HG02759 (cell line): ENCODE measurements around the gene OR7E24.
"Not testable (repeated sequence)": the region's sequence is repeated elsewhere in the genome, so short reads cannot be mapped to it uniquely, and the experiment has no call there.

ENCODE experiments used
- ATAC-seq: cut with Tn5 transposase; IDR thresholded peaks from one replicate; pipeline ENCODE4 v1.9.1; 2021; ENCODE audit warnings: mild to moderate bottlenecking, moderate library complexity; ENCODE audit not compliant: unreplicated experiment

The OR7E24 gene

GRCh38 chr19:9250630-9251029, at the start of gene OR7E24:
Gene OR7E24, plus strand, starts transcription at chr19:9250930. Its CDS starts 114 bp downstream, at chr19:9251044.
- no peak for ATAC-seq

DNA sequence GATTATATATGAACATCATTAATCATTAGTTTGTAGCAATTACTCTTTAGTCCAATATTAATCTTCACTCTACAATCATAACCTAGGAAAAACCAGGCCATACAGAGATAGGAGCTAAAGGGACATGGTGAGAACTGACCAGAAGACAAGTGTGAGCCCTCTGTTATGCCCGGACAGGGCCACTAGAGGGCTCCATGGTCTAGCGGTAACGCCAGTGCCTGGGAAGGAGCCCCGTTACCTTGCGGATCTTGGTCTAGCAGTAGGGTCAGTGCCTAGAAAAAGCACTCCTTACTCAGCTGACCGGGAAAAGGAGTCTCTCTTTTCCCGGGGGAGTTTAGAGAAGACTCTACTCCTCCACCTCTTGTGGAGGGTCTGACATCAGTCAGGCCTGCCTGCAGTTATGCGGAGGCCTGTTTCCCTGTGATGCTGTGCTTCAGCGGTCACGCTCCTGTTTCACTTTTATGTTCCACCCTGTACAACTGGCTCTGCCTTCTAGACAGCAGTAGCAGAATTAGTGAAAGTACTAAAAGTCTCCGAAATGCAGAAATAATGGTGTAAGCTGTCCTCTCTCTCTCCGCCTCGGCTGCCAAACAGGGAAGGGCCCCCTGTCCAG, 45.1 kb upstream of the OR7E24 start:
- no peak for ATAC-seq

DNA sequence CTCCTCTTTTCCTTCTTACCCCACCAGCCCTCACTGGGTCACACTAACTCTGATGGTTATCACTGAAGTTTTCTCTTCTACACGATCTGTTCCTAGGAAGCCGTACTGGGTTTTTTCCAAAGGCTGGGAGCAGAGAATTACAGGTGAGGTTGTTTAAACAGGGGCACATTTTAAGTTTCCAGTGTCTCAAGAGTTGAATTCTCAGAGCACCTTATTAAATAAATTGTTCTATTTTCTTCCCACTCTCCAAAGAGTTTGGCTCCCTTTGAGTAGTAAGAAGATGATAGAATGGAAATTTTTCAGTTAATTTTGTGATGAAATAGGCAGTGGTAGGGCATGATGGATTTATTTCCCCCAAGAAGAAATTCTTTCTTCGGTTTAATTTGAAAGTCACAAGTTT, 31.2 kb upstream of the OR7E24 start, which contains the start of gene OR7D4:
OR7D4 (minus strand) TSS at position 101 of the 400 bp plus-strand sequence. CDS start 4,752 bp downstream, outside the sequence.
- no peak for ATAC-seq

GRCh38 chr19:9251236-9251635, 506 bp downstream of the OR7E24 start:
- no peak for ATAC-seq

GRCh38 chr19:9283485-9283884, 32.8 kb downstream of the OR7E24 start:
- not testable (repeated sequence) for ATAC-seq

DNA sequence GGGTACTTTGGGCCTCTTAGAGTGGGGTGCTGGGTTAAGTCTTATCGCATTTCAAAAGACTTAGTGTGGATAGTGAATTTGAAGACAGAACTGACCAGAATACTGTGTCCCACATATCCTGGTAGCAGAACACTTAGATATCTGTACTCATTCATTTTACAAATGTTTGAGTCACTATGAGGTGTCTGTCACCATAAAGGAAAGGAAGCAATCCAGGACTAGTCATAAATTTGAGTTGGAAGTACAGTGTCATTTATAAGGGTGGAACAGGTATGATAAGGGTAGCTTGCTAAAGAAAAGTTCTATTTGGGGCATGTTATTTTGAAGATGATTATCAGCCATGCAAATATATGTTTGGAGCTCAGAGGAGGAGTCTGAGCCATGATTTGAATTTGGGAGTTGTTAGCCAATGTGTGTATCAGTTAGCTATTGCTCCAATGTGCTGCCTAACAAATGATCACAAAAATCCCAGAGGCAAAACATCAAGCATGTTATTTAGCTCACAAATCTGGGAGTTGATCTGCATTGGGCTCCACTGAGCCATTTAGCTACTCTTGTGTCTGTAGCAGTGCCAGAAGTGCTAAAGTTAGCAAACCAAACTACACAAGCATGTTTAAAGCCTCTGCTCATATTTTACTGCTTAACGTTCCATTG, 38.6 kb downstream of the OR7E24 start:
- no peak for ATAC-seq

- ATAC-seq, result no peak
Observed at GRCh38 chr19:9295411-9295849, 44.7 kb downstream of the OR7E24 start.

GRCh38 chr19:9296336-9296735, 45.6 kb downstream of the OR7E24 start:
- no peak for ATAC-seq
